ENCODE results near the gene GALR2.

Gene GALR2

GRCh38 chr17:76125922-76126321 lies 51.3 kb downstream of the GALR2 start:
- DNase-seq (ENCODE audit: low spot score): no peak
